HTR-8/SVneo (cell line): Measurements from ENCODE around the gene MADCAM1.
"Not testable (repeated sequence)": the region's sequence is repeated elsewhere in the genome, so short reads cannot be mapped to it uniquely, and the experiment has no call there.

ENCODE experiments used
- DNase-seq: peaks from one replicate; pipeline ENCODE4 v3.0.0; 2011; ENCODE audit warnings: low spot score, mixed read lengths; ENCODE audit not compliant: insufficient read length
- FAIRE-seq: peaks from 2 replicates; lab custom pipeline; 2011; peaks lifted over from hg19 to GRCh38; lab: Jason Lieb, UNC

Gene MADCAM1

DNA sequence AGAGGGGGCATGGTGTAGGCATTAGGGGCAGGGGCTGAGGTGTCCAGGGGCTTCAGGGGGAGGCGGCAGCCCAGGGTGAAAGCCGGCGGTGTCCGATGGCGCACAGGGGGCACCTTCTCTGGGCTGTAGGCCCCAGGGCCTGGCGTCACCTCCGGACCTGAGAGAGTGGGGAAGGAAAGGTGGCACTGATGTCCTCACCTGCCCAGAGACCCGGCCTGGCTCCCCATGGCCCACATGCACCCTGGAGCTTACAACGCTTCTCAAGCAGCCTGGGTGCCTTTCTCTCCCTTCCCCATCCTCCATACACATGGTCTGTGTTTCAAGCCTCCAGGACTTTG lies 32.1 kb upstream of the MADCAM1 start:
- no peak for DNase-seq
- FAIRE-seq: no peak

- DNase-seq (no peak), FAIRE-seq (no peak)
Observed at GRCh38 chr19:465056-465816, 31.1 kb upstream of the MADCAM1 start.

DNA sequence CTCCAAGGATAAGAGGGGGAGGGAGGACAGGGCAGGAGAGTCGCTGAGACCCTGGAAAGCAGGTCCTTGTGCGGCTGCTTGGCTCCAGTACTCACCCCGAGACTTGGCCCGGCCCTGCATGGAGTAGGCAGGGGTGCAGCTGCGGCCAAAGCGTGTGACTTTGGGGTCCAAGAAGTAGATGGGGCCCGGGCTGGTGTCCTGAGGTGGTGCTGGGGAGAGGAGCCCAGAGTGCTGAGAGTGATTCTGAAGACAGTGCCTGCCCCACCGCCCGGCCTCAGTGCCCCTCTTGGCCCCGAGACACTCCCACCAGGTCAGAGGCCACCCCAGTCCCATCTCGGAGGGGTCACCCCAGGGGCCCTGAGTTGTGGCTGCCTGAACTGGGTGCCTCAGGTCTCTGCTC lies 28.7 kb upstream of the MADCAM1 start:
- FAIRE-seq: no peak
- no peak for DNase-seq

- no peak for DNase-seq
- peak; percentile 4 for FAIRE-seq
Observed at GRCh38 chr19:468587-469256, 27.6 kb upstream of the MADCAM1 start.

- DNase-seq (no peak), FAIRE-seq (no peak)
Observed at GRCh38 chr19:469833-470232, 26.5 kb upstream of the MADCAM1 start.

DNA sequence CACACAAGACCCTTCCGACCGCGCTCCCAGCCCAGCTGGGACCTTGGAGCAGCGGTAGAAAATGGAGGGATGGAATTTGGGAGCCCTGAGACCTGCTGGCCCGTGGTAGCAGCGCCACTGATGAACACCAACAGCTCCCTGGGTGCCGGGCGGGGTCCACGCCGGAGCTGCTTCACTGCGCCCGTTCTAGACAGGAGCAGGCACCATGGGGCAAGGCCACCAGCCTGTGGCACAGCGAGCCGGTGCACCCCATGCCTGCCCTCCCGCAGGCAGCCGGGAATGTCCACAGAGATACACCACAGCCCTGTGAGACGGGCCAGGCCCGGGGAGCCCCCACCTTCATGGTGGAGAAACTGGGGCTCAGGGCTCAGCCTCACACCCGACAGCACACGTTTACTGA lies 25.6 kb upstream of the MADCAM1 start:
- no peak for FAIRE-seq
- DNase-seq: no peak

- peak; percentile 53 for DNase-seq
- FAIRE-seq: no peak
Observed at GRCh38 chr19:472005-472858, 24.1 kb upstream of the MADCAM1 start.

DNA sequence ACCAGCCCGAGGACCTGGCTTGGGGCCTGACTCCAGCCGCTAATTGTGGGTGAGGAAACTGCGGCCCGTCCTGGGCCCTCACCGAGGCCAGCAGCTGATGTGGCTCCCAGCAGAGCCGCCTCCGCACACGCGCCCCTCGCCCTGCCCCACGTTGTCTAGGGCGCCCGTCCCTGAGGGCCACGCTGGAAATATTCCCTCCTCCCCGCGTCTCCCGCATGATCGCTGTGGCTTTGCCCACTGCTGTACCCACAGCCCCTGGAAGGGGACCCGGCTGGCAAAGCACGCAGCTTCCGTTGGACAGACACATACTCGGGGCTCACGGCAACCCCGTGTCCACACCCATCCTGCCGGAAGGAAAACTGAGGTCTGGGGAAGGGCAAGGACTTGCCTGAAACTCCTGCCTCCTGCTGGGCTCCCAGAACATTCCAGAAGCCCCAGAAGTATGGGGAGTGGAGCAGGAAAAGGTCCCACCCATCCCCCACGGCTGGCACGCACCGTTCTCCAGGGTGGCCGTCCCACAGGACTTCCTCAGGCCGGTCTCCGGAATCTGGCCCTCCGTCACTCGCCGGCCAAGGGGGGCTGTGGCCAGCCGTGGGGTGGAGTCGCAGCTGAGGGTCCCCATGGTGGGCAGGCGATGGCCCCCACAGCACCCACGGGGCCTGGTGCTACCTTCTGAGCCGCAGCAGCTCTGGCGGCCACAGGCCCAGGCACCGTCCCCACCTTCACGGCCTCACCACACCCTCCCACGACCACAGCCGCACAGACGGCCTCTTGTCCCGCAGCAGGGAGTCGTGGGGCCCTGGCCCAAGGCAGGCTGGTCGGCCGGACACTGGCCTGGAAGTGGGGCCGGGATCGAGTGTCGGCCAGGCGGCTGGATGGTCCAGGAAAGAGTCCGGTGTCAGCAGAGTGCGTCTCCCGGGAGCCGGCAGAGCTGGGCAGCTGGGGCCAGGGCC lies 21.9 kb upstream of the MADCAM1 start:
- no peak for FAIRE-seq
- DNase-seq: no peak

DNA sequence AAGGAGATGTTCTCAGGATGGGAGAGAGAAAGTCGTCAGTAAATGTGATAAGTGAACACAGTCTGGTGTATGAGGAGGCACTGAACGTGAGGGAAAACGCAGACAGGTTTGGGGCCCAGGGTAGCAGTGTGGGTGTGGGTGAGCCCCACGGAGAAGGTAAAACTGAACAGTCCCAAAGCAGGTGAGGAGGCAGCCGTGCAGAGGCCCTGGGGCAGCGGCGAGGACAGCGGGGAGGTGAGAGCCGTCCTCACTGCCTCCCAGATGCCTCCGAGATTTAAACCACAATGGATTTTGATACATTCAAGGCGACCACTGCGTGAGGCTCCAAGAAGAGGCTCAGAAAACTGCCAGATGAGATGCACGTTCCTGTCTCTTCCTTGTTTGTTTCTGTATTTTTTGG lies 20.9 kb upstream of the MADCAM1 start:
- FAIRE-seq (no peak), DNase-seq (no peak)

DNA sequence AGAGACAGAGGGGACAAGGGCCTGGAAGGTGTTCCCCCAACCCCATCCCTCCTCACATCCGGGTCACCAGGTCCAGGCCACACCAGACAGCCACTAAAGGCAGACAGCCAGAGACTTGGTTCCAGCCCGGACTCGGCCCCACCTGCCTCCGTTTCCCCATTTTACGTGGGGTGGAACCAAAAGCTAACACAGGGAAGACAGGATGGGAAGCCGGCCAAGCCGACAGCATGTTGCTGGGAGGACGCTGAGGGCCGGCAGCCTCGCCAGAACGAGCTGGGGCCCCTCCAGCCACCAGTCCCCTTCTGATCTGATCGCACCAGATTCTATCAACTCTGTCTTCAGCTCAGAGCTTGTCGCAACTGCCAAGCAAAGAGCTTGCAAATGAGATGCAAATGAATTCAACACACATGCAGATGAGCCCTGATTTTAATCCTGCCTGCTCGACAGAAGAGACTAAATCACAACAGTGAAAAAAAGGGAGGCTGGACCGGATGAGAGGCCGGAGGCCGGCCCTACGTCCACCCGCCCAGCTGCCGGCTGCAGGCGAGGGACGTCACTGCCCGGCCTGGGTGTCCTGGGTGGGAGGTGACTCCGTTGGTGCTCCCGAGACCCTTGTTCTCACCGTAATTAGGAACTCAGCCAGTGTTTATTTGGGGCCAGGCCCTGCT lies 17.9 kb upstream of the MADCAM1 start:
- no peak for FAIRE-seq
- no peak for DNase-seq

- no peak for DNase-seq
- no peak for FAIRE-seq
Observed at GRCh38 chr19:478976-479375, 17.3 kb upstream of the MADCAM1 start.

GRCh38 chr19:480016-480855 lies 16.1 kb upstream of the MADCAM1 start:
- FAIRE-seq: no peak
- DNase-seq: no peak

GRCh38 chr19:481100-481499 lies 15.2 kb upstream of the MADCAM1 start:
- DNase-seq, FAIRE-seq: not testable (repeated sequence)

DNA sequence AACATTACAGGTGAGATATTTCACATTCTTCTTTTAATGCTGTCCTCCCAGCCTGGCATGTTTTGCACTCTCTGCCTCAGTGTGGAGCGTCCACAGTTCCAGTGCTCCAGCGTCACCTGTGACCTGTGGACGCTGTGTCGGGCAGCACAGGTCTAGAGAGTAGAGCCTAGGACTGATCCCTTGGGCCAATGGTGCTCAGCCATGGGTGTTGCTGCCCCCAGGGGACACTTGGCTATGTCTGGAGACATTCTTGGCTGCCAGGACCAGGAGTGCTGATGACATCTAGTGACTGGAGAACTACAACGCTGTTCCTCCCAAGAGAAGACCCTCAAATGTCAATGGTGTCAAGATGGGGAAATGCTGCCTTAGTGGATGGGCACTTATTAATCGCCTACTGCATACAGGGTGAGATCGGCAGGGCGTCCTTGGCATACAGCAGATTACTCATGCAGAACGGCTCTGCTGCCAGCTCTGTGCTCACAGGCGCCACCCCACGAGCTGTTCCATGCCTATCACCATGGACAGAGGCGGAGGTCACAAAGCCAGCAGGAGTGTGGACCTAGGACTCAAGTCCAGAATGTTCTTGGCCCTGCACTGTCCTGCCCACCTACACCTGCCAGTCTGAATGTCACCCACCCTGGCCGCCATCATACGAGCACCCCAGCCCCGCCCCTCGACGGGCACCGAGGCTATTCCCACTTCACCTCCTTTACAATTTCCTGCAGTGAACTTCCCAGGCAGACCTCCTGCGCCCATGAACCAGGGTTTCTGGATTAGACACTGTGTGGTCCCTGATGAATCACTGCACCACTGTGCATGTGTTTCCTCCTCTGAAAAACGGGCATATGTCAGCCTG lies 13.9 kb upstream of the MADCAM1 start:
- FAIRE-seq (no peak), DNase-seq (no peak)

GRCh38 chr19:483332-484072 lies 12.8 kb upstream of the MADCAM1 start:
- FAIRE-seq (no peak), DNase-seq (no peak)

- DNase-seq (no peak), FAIRE-seq (no peak)
Observed at GRCh38 chr19:484494-484893, 11.8 kb upstream of the MADCAM1 start.

GRCh38 chr19:485077-485476 lies 11.2 kb upstream of the MADCAM1 start:
- DNase-seq (no peak), FAIRE-seq (no peak)
